AG04449 (cell line): ENCODE results near the gene E2F6.

Experiments
- CTCF ChIA-PET: fragments of 350-600 bp; formaldehyde crosslinking; extraction: SDS; loops from one replicate; lab custom pipeline; 2021; ENCODE audit warnings: antibody characterized with exemption; lab: Yijun Ruan, JAX
- POLR2A ChIA-PET: fragments of 400-600, 350-600 bp; formaldehyde crosslinking; extraction: SDS; loops from one replicate; lab custom pipeline; 2020; ENCODE audit warnings: antibody characterized with exemption, inconsistent platforms; lab: Yijun Ruan, JAX
- DNase-seq: peaks from one replicate; pipeline ENCODE4 v3.0.0-alpha.2; 2010; ENCODE audit warnings: low read depth, low spot score
- H3K4me3 ChIP-seq: 2 replicates; pipeline ENCODE4 v1.5.1; 2011; ENCODE audit warnings: low read depth, mild to moderate bottlenecking, control low read depth, low read length
- TF ChIP-seq, protein P1 (sequence below): IDR thresholded peaks from one replicate; pipeline ENCODE4 v1.5.1; 2011; ENCODE audit warnings: mild to moderate bottlenecking, moderate library complexity, low read length, control low read depth, inconsistent platforms; ENCODE audit not compliant: insufficient read depth; ENCODE audit errors: missing control alignments

E2F6 gene

DNA sequence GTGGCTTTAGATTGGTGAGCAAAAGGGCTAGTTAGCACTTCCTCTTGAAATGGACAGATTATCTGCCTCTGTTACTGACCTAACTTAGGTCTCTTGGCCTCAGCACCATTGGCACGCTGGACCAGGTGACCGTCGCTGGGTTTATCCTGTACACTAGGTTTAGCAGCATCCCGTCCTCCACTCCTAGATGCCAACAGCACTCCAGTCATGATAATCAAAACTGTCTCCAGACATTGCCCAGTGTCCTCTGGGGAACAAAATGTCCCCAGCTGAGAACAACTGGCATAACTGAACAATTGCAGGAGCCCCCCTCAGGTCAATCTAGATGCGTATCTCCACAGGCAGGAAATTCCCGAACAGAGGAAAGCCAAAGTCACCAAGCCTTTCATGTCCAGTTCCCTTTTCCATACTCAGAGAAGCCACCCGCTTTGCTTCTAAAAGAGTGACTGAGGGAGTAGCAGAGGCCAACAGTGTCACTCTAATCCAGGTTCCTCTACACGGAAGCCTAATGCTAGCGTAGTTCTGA lies 27.3 kb downstream of the E2F6 start:
- CTCF ChIA-PET, result interaction anchor here (1.5 to 2.7 kb wide), 2 partner anchors 9 to 306 kb away, joined by 9 to 12 read pairs; no protein-coding TSS in a partner anchor

DNA sequence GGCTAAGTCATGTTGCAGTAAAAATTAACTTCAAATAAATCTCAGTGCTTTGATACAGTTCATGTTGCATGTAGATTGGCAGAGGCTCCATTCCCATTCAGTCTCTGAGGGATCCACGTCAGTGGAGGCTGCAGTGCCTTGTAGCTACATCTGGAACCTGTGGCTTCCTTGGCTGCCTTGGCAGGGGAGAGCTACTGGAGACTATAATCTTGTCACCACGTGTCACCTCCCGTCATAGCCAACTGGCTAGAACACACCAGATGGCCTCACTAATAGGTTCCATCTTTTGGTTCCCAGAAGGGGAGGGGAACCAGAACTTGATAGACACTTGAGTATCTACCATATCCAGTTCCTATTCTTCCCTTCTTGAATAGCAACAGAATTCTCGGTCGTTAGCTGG lies 28.4 kb downstream of the E2F6 start:
- TF ChIP-seq, protein P1, sequence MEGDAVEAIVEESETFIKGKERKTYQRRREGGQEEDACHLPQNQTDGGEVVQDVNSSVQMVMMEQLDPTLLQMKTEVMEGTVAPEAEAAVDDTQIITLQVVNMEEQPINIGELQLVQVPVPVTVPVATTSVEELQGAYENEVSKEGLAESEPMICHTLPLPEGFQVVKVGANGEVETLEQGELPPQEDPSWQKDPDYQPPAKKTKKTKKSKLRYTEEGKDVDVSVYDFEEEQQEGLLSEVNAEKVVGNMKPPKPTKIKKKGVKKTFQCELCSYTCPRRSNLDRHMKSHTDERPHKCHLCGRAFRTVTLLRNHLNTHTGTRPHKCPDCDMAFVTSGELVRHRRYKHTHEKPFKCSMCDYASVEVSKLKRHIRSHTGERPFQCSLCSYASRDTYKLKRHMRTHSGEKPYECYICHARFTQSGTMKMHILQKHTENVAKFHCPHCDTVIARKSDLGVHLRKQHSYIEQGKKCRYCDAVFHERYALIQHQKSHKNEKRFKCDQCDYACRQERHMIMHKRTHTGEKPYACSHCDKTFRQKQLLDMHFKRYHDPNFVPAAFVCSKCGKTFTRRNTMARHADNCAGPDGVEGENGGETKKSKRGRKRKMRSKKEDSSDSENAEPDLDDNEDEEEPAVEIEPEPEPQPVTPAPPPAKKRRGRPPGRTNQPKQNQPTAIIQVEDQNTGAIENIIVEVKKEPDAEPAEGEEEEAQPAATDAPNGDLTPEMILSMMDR, result no peak
- H3K4me3 ChIP-seq, result no peak overlapping the region
- POLR2A ChIA-PET, result no interaction called here
- no peak for DNase-seq
- CTCF ChIA-PET, result interaction anchor here (0.8 to 2.7 kb wide), 2 partner anchors 10 to 203 kb away, joined by 3 to 12 read pairs; no protein-coding TSS in a partner anchor

More for the DNA sequence above, 27.3 kb downstream of the E2F6 start:
- DNase-seq, result no peak
- POLR2A ChIA-PET, result no interaction called here
- no peak overlapping the region for H3K4me3 ChIP-seq
- TF ChIP-seq, protein P1, result no peak

DNA sequence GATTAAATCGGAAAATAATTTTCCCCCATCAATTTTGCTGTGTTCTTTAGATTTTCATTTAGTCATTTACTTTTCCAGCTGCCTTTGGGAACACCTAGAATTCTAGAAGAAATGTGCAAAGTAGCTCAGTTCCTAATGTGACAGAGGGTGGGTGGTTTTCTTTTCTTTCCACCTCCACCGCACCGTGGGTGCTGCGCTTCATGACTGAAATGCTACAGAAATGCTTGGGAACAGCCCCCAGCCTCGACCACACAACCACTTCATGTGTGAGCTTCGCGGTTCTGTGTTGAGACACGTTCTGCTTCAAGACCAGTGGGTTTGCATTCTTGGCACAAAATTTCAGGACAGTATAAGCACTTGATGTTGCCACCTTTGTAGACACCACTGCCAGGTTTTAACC lies 30.9 kb downstream of the E2F6 start:
- POLR2A ChIA-PET, result no interaction called here
- TF ChIP-seq, protein P1, result no peak
- CTCF ChIA-PET, result interaction anchor here (1.6 kb wide), 1 partner anchor 302 kb away, joined by 8 read pairs; a partner anchor contains a TSS
- DNase-seq, result no peak
- no peak overlapping the region for H3K4me3 ChIP-seq

DNA sequence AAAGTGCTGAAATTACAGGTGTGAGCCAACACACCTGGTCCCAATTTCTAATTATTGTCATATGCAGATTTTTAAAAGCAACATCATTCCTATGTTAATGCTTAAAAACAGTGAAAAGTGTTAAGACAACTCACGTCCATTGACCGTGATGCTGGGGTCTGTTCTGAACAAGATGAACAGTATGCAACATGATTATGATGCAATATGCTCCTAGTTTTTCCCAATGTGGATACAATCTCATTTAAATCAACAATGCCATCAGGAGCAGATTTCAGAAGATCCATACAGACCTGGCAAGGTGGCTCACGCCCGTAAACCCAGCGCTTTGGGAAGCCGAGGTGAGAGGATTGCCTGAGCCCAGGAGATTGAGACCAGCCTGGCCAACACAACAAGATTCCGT lies 31.5 kb downstream of the E2F6 start:
- DNase-seq, result no peak
- H3K4me3 ChIP-seq, result no peak overlapping the region
- ChIA-PET CTCF (interaction anchor here (1.4 to 2.0 kb wide), 3 partner anchors 22 to 302 kb away, joined by 7 to 8 read pairs (median 7); a partner anchor contains a TSS), POLR2A (no interaction called here)
- TF ChIP-seq, protein P1, result no peak

DNA sequence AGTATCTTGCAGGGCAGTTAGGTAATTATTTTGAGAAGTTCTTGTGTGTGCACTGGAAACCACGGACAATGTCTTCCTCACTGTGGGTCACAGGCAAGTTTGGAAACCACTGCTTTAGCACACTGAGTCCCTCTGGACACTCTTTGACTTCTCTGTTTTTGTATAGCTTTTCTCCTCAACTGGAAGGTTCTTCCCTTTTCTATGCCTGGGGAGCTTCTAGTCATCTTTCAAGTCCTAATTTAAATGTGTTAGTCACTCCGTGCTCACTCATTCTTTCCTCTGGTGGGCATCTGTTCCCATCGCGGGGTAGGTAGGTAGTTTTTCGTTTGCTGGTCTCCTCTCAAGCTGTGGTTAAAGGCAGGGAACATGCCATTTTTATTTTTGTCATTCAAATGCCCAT lies 32.1 kb downstream of the E2F6 start:
- ChIA-PET CTCF (interaction anchor here (1.4 to 2.0 kb wide), 2 partner anchors 22 to 199 kb away, joined by 7 read pairs; no protein-coding TSS in a partner anchor), POLR2A (interaction anchor here (0.5 to 0.6 kb wide), 2 partner anchors 9 to 14 kb away, joined by 3 read pairs; no protein-coding TSS in a partner anchor)
- DNase-seq, result no peak
- TF ChIP-seq, protein P1, result no peak
- no peak overlapping the region for H3K4me3 ChIP-seq

DNA sequence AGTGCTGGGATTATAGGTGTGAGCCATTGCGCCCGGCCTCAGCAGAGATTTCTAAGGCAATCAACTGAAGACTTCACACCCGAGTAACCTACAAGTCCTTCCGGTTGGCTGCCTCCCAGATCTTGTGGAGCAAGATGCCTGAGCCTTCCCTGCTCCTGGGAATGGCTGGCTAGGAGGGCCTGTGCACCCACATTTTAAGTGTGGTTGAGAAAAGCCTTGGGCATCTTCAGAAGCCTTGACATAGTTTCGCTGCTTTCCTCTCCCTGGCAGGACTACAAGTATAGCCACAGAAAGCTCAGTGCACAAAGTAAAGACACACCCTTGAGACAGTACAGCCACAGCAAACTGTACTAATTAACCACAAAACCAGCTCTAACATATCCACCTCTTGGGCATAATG lies 35.2 kb downstream of the E2F6 start:
- DNase-seq, result no peak
- TF ChIP-seq, protein P1, result no peak
- no peak overlapping the region for H3K4me3 ChIP-seq
- ChIA-PET CTCF (interaction anchor here (1.9 to 2.5 kb wide), 3 partner anchors 16 to 298 kb away, joined by 6 to 10 read pairs (median 10); a partner anchor contains a TSS), POLR2A (no interaction called here)
